SIG-M5 treated with dmso at 0.1 percent for 504 hours (cell line): ENCODE data around the gene ADAMTS8.

ENCODE experiments used
- DNase-seq: peaks from one replicate; lab custom pipeline; 2025; ENCODE audit not compliant: unreplicated experiment; lab: John Stamatoyannopoulos, UW

The ADAMTS8 gene

GRCh38 chr11:130428316-130429119 is at the start of gene ADAMTS8:
Gene ADAMTS8 (minus strand): TSS chr11:130428609. CDS start chr11:130428286, 323 bp downstream.
- DNase-seq, result no peak

- no peak for DNase-seq
Observed at GRCh38 chr11:130477586-130478203, 49.3 kb upstream of the ADAMTS8 start.

DNA sequence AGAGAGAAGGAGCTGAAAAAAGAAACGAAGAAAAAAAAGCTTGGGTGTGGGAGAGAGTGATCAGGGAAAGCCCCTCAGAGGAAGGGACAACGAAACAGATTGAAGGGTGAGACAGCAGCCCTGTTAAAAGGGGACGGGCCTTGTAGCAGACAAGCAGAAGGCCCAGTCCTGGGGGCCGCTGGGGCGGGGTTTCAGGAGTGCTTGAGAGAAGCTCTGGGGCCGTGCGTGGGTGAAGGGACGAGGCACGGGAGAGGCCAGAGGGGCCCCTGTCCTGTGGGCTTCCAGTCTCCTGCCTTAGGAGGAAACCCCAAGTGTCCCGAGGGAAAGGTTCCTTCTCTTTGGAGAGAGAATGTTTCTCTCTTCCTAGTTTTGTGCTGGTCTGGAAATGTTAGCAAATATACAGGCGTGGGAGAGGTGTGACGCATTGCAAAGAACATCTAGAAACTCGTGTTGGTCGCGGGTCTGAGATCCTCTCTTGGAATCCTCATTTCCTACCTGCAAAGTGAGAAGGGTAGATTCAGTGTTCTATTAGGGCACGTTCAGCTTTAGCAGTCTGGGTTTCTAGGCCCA is 48.6 kb upstream of the ADAMTS8 start:
- DNase-seq, result no peak

DNA sequence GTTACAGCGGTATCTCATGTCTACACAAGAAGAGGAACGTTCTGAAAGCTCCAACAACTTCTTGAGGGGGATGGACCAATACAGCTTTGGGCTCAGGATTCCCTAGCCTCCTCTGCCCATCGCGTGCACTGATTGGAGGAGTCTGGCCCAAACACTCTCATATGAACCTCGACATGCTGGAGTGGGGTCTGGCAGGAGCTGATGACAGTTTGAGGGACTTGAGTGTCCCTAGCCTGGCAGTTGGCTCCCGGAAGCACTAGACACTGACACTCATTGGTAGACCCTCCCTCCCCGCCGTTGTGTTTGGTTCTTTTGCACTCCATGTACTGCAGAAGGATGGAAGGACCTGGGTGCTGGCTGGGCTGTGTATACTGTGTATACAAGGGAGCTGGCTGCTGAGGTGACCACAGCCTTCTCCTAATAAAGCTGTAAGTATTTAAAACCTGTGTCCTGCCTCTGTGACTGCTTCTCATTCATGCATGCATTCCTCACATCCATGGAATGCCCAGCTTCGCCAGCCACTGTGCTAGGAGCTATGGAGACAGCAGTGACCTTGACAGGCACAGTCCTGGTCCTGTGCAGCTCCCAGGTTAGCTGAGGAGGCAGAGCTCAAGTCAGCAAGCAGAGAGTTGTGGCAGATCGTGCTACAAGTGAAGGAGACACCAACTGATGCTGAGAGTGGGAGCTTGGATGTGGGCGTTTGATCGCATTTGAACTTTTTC is 48.0 kb upstream of the ADAMTS8 start:
- DNase-seq, result no peak

DNA sequence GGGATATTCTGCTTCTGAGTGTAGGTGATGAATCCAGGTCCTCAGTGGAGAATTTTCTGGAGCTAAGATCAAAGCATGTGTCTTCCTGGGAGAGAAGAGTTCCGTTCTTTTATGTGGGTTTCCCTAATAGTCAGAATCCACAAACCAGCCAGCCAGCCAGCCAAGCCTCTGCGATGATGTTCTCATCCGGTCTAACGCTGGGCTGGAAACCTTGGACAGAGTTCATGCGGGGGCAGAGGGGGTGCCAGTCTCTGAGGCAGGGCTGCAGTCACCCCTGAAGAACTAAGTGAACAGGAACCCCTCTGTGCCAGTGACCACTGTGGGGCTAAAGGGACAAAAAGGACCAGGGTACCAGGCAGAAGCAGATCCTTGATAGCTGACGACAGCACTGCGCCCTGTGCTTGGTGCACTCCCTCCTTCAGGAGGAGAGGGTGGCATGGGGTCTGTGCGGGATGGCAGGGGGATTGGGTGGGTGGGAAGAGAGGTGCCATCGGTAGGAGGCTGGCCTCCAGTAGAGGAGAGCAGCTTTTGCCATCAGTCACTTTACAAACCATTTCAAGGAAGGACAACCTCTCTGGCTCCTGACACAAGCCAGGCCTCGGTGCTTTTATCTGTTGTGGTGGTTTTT is 47.1 kb upstream of the ADAMTS8 start:
- DNase-seq, result no peak

DNA sequence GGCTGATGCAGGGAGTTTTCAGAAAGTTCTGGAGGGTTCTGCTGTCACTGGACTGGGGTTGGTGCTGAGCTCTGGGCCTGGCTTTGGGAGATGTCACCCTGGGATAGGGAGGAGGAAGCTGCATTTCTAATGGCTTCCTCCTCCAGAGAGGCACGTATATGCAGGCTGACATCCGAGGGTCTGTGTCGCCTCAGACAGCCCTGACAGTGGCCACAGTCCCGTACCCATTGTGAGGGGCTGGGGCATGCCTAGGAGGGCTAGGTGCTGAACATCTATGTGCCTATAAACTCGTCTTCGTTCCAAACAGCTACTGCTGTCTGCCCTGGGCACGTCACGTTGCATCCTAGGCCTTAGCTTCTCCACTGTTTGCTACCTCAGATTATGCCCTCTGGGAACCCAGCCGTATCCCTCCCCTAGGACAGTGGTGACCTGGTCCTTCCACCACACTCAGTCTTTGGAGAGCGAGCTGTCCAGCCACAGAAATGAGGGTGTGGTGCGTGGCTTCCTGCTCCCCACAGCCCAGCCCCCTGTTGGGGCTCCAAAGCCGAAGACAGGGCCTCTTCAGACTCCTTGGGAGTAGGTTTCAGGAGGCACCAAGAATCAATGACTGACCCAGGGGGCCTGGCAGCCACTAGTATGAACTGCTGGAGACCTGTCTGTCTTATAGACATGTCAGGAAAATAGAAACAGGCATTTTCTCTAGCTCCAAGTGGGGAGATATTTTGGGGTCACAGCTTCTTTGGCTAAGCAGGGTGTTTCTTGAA is 46.4 kb upstream of the ADAMTS8 start:
- DNase-seq, result no peak

- no peak for DNase-seq
Observed at GRCh38 chr11:130473795-130474377, 45.5 kb upstream of the ADAMTS8 start.

- no peak for DNase-seq
Observed at GRCh38 chr11:130473056-130473794, 44.8 kb upstream of the ADAMTS8 start.

- DNase-seq, result no peak
Observed at GRCh38 chr11:130472434-130472961, 44.1 kb upstream of the ADAMTS8 start.

- DNase-seq, result no peak
Observed at GRCh38 chr11:130471731-130472433, 43.5 kb upstream of the ADAMTS8 start.

- DNase-seq, result no peak
Observed at GRCh38 chr11:130470832-130471706, 42.7 kb upstream of the ADAMTS8 start.

- DNase-seq, result no peak
Observed at GRCh38 chr11:130469181-130469580, 40.8 kb upstream of the ADAMTS8 start.

DNA sequence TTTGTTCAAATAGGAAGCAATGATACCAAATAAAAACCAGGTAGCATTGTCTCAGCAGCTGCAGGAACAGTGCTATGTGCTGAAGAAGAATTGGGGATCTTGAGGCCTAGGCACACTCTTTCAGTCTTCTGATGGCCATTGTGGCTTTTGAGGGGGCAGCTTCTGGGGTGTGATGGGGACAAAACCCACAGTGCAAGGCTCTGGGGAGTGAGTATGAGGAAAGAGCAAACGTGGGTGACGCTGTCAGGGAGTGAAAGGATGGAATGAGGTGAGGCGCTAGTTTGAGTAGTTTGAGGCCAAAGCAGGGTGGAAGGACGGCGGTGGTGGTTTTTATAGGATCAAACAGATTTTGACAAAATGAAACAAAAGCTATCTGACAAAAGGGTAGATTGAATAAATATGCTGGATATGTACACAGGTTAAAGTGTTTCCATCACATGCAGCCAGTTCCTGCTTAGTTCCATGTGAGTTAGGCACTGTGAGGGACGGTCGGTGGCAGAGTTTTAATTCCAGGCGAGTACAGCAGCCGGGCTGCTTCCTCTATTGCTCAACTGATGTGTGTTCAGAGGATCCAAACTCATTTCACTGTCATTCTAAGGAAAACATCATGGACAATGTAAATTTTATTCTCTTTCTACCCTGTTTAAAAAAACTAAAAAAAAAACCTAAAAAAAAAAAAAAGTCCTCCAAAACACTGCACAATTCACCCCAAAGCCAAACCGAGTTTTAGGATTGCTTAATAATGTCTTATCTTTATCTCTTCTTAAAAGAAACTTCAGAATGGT is 38.9 kb upstream of the ADAMTS8 start:
- peak; percentile 46 for DNase-seq

DNA sequence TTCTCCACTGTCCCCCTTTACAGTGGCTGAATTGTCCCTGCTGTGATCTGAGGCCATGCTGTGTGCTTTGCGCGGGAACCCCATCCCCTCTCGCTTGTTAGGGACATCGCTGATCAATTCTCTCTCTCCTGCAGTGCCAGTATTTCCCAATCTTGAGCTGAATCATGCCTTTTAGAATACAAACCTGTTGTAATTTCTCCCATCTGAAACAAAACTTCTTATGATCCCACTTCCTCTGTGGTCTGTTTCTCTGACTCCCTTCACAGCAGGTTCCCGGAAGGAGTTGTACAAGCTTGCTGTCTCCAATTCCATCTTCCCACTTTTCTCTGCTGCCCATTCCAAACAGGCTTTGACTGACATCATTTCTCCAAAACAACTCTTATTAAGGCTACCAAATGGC is 36.9 kb upstream of the ADAMTS8 start:
- DNase-seq, result peak; percentile 89

GRCh38 chr11:130464291-130464812 is 35.9 kb upstream of the ADAMTS8 start:
- no peak for DNase-seq

GRCh38 chr11:130462931-130463330 is 34.5 kb upstream of the ADAMTS8 start:
- no peak for DNase-seq
